Stimulated activated CD4-positive, alpha-beta T cell treated with anti-CD3 and anti-CD28 coated beads, TNF-alpha, amount 100 ng/mL, for 1 hour (primary cell): ENCODE measurements around the gene SLAMF8.

ENCODE experiments used
- DNase-seq, 3 donors: peaks; one replicate each; pipeline ENCODE4 v3.0.0-alpha.2; 2020; ENCODE audit warnings: low read depth in 3 of 3, low spot score in 1 of 3

The SLAMF8 gene

GRCh38 chr1:159845751-159846629 is 19.3 kb downstream of the SLAMF8 start:
- DNase-seq, result no peak

- DNase-seq, result no peak
These were observed 20.6 kb downstream of the SLAMF8 start for GRCh38 chr1:159847231-159847630.

- no peak for DNase-seq
These were observed 21.7 kb downstream of the SLAMF8 start for GRCh38 chr1:159848326-159848725.

GRCh38 chr1:159849626-159850366 is 23.1 kb downstream of the SLAMF8 start:
- DNase-seq, result no peak

GRCh38 chr1:159851407-159851806 is 24.7 kb downstream of the SLAMF8 start:
- DNase-seq, result no peak

- no peak for DNase-seq
These were observed 26.9 kb downstream of the SLAMF8 start for GRCh38 chr1:159853417-159854115.

- no peak for DNase-seq
These were observed 27.5 kb downstream of the SLAMF8 start for GRCh38 chr1:159854116-159854692.

GRCh38 chr1:159854693-159855192 is 28.1 kb downstream of the SLAMF8 start:
- peak; percentile 21 to 57 (median 48) for DNase-seq

- no peak for DNase-seq
These were observed 29.0 kb downstream of the SLAMF8 start for GRCh38 chr1:159855709-159856108.

GRCh38 chr1:159856576-159856975 is 29.9 kb downstream of the SLAMF8 start:
- no peak for DNase-seq

- DNase-seq, result no peak
These were observed 31.2 kb downstream of the SLAMF8 start for GRCh38 chr1:159857889-159858288.

GRCh38 chr1:159859767-159860322 is 33.2 kb downstream of the SLAMF8 start:
- no peak for DNase-seq

- DNase-seq, result no peak
These were observed 33.8 kb downstream of the SLAMF8 start for GRCh38 chr1:159860456-159860855.

GRCh38 chr1:159861218-159861617 is 34.5 kb downstream of the SLAMF8 start:
- no peak for DNase-seq

- DNase-seq, result no peak
These were observed 35.4 kb downstream of the SLAMF8 start for GRCh38 chr1:159862031-159862430.

- DNase-seq, result no peak
These were observed 35.9 kb downstream of the SLAMF8 start, which contains the start of gene VSIG8 for GRCh38 chr1:159862557-159862956. VSIG8 (minus strand) TSS chr1:159862657; CDS start chr1:159862521, 136 bp downstream.

GRCh38 chr1:159864262-159864661 is 37.6 kb downstream of the SLAMF8 start:
- no peak for DNase-seq

- no peak for DNase-seq
These were observed 39.4 kb downstream of the SLAMF8 start for GRCh38 chr1:159866066-159866465.

GRCh38 chr1:159866905-159867663 is 40.4 kb downstream of the SLAMF8 start:
- no peak for DNase-seq

GRCh38 chr1:159867664-159868026 is 41.0 kb downstream of the SLAMF8 start:
- no peak for DNase-seq
